Liver (tissue), 9 donors: ENCODE results near the gene LRCH2. TPM values are rescaled to one million over a fixed set of nuclear protein-coding genes. Genes with fewer than 3 reads are reported as not detected.

ENCODE experiments used
- DNase-seq: peaks from one replicate; pipeline ENCODE4 v3.0.0-alpha.2; 2017; ENCODE audit warnings: low spot score
- H3K27ac ChIP-seq, 2 donors: one replicate each; pipeline ENCODE4 v1.7.0; 2013; ENCODE audit warnings: inconsistent platforms in 2 of 2, low read length in 2 of 2, control low read depth in 1 of 2, low read depth in 1 of 2, mild to moderate bottlenecking in 1 of 2
- H3K27me3 ChIP-seq, 4 donors: one replicate each; pipeline versions ENCODE4 v1.6.1 to v1.7.0; 2013; ENCODE audit warnings: low read length in 3 of 4, inconsistent platforms in 1 of 4, mild to moderate bottlenecking in 1 of 4, moderate library complexity in 1 of 4; ENCODE audit not compliant: control insufficient read depth in 4 of 4, insufficient read depth in 4 of 4
- H3K36me3 ChIP-seq, 4 donors: one replicate each; pipeline versions ENCODE4 v1.6.1 to v1.7.0; 2013; ENCODE audit warnings: low read length in 3 of 4, mild to moderate bottlenecking in 3 of 4, low read depth in 1 of 4, moderate library complexity in 1 of 4; ENCODE audit not compliant: control insufficient read depth in 4 of 4, insufficient read depth in 3 of 4
- H3K4me1 ChIP-seq, 4 donors: one replicate each; pipeline versions ENCODE4 v1.6.1 to v1.7.0; 2013; ENCODE audit warnings: low read length in 3 of 4, mild to moderate bottlenecking in 3 of 4, moderate library complexity in 1 of 4; ENCODE audit not compliant: control insufficient read depth in 4 of 4, insufficient read depth in 4 of 4
- H3K4me3 ChIP-seq, 3 donors: one replicate each; pipeline versions ENCODE4 v1.6.1 to v1.7.0; 2013; ENCODE audit warnings: low read length in 3 of 3, control low read depth in 1 of 3, low read depth in 1 of 3, mild to moderate bottlenecking in 1 of 3
- H3K9ac ChIP-seq, 2 donors: one replicate each; pipeline ENCODE4 v1.7.0; 2013; ENCODE audit warnings: low read length in 2 of 2, mild to moderate bottlenecking in 2 of 2, moderate library complexity in 2 of 2, control low read depth in 1 of 2, low read depth in 1 of 2
- H3K9me3 ChIP-seq, 4 donors: one replicate each; pipeline versions ENCODE4 v1.6.1 to v1.7.0; 2013; ENCODE audit warnings: low read length in 3 of 4; ENCODE audit not compliant: control insufficient read depth in 4 of 4
- ATF3 ChIP-seq: IDR thresholded peaks from 2 replicates; pipeline ENCODE4 v1.6.1; 2016; ENCODE audit warnings: antibody characterized with exemption
- CTCF ChIP-seq: fragments of 150-350 bp; IDR thresholded peaks from 2 replicates; pipeline ENCODE4 v1.5.1; 2017; ENCODE audit warnings: improper control_type of control experiment, low read depth, low read length; ENCODE audit not compliant: missing input control
- FOXA1 ChIP-seq: IDR thresholded peaks from 2 replicates; pipeline ENCODE4 v1.6.1; 2016; ENCODE audit warnings: antibody characterized with exemption
- FOXA2 ChIP-seq: IDR thresholded peaks from 2 replicates; pipeline ENCODE4 v1.6.1; 2016; ENCODE audit warnings: antibody characterized with exemption
- GABPA ChIP-seq, 2 donors: IDR thresholded peaks in 1 of 2; conservative IDR thresholded peaks in 1 of 2; 2 replicates each; pipeline ENCODE4 v1.6.1; 2016; ENCODE audit warnings: antibody characterized with exemption in 2 of 2, mild to moderate bottlenecking in 1 of 2, moderate library complexity in 1 of 2
- HNF4A ChIP-seq, 2 donors: conservative IDR thresholded peaks; 2 replicates each; pipeline ENCODE4 v1.6.1; 2016; ENCODE audit warnings: antibody characterized with exemption in 2 of 2, mild to moderate bottlenecking in 2 of 2
- HNF4G ChIP-seq: IDR thresholded peaks from 2 replicates; pipeline ENCODE4 v1.6.1; 2016; ENCODE audit warnings: antibody characterized with exemption
- JUND ChIP-seq, 2 donors: IDR thresholded peaks; 2 replicates each; pipeline ENCODE4 v1.6.1; 2016; ENCODE audit warnings: antibody characterized with exemption in 2 of 2
- MAX ChIP-seq: IDR thresholded peaks from 2 replicates; pipeline ENCODE4 v1.6.1; 2016; ENCODE audit warnings: antibody characterized with exemption
- NR2F2 ChIP-seq: IDR thresholded peaks from 2 replicates; pipeline ENCODE4 v1.6.1; 2016; ENCODE audit warnings: antibody characterized with exemption
- RAD21 ChIP-seq, 2 donors: IDR thresholded peaks; 2 replicates each; pipeline ENCODE4 v1.6.1; 2016; ENCODE audit warnings: antibody characterized with exemption in 2 of 2, mild to moderate bottlenecking in 2 of 2
- REST ChIP-seq: IDR thresholded peaks from 2 replicates; pipeline ENCODE4 v1.6.1; 2016; ENCODE audit warnings: antibody characterized with exemption, mild to moderate bottlenecking
- RXRA ChIP-seq, 2 donors: IDR thresholded peaks; 2 replicates each; pipeline ENCODE4 v1.6.1; 2017 to 2018; ENCODE audit warnings: antibody characterized with exemption in 2 of 2, mild to moderate bottlenecking in 1 of 2
- TAF1 ChIP-seq: conservative IDR thresholded peaks from 2 replicates; pipeline ENCODE4 v1.6.1; 2016; ENCODE audit warnings: antibody characterized with exemption, mild to moderate bottlenecking
- YY1 ChIP-seq: IDR thresholded peaks from 2 replicates; pipeline ENCODE4 v1.6.1; 2016; ENCODE audit warnings: antibody characterized with exemption, mild to moderate bottlenecking
- ZBTB33 ChIP-seq: IDR thresholded peaks from 2 replicates; pipeline ENCODE4 v1.6.1; 2016; ENCODE audit warnings: antibody characterized with exemption
- WGBS: extraction: QIAGEN DNeasy Blood & Tissue Kit; methylation state at CpG from one replicate; pipeline ENCODE4 v1.1.7; 2013; 5-methylcytosine and 5-hydroxymethylcytosine counted together
- polyA plus RNA-seq, 2 donors: library from polyadenylated mRNA; stranded (reverse) in 1 of 2; unstranded in 1 of 2; fragments of 200-250 nt in 1 of 2; fragments of >200 nt in 1 of 2; fragmentation: Nextera tagmentation in 1 of 2; extraction: Ambion mirVana in 1 of 2; gene quantifications; one replicate each; pipeline versions ENCODE4 v1.2.1 to v1.2.3, GENCODE V29; 2013 to 2015
- total RNA-seq, 2 donors: library from RNA; depleted of rRNA; stranded (reverse); fragments of >200 nt; gene quantifications; one replicate each; pipeline ENCODE4 v1.2.3, GENCODE V29; 2014
- donor health status: healthy.
- donor health status: healthy.
- donor health status: healthy.
- donor health status: healthy.
- donor health status: healthy.

LRCH2 gene
- total and polyA plus RNA-seq, 4 donors = 0.06 to 0.42 (median 0.24) TPM

- Histone ChIP-seq H3K4me1 (no peaks in the 10 kb centered on the region), H3K4me3 (no peak overlapping the region), H3K9me3 (no peaks in the 10 kb centered on the region), H3K36me3 (no peaks in the 10 kb centered on the region), H3K27ac (no peak overlapping the region), H3K9ac (no peak overlapping the region), H3K27me3 (peaks cover 0 to 2% (median 0%) of the 10 kb centered on the region in 4 donors)
- TF ChIP-seq HNF4G (no peak), RXRA (IDR thresholded peaks at IDR 0.05) (no peak), GABPA (IDR thresholded peaks at IDR 0.05 in 1 of 2, conservative IDR thresholded peaks at IDR 0.05 in 1 of 2) (no peak), MAX (no peak), FOXA1 (no peak), FOXA2 (no peak), ATF3 (no peak), JUND (IDR thresholded peaks at IDR 0.05) (no peak), NR2F2 (no peak)
- DNase-seq = no peak
- WGBS = 73% methylated on average over 2 of the region's 2 CpGs
Measured at GRCh38 chrX:115251458-115252233, 17.8 kb upstream of the LRCH2 start.

GRCh38 chrX:115237056-115237455 lies 3.2 kb upstream of the LRCH2 start:
- 36% methylated on average over 1 of the region's 1 CpG for WGBS
- Histone ChIP-seq H3K9ac (no peak overlapping the region), H3K9me3 (no peaks in the 10 kb centered on the region), H3K4me3 (no peak overlapping the region), H3K27ac (no peak overlapping the region), H3K36me3 (no peaks in the 10 kb centered on the region), H3K27me3 (no peaks in the 10 kb centered on the region), H3K4me1 (no peaks in the 10 kb centered on the region)
- DNase-seq = no peak
- TF ChIP-seq FOXA1 = no peak
- no peak for TF ChIP-seq FOXA2
- TF ChIP-seq NR2F2 = no peak
- no peak for TF ChIP-seq TAF1
- TF ChIP-seq YY1 = no peak
- no peak for TF ChIP-seq CTCF
- no peak for TF ChIP-seq GABPA (IDR thresholded peaks at IDR 0.05 in 1 of 2, conservative IDR thresholded peaks at IDR 0.05 in 1 of 2)
- no peak for TF ChIP-seq ZBTB33
- no peak for TF ChIP-seq MAX
- TF ChIP-seq HNF4A (conservative IDR thresholded peaks at IDR 0.05) = no peak
- TF ChIP-seq HNF4G = no peak
- no peak for TF ChIP-seq REST
- TF ChIP-seq RXRA (IDR thresholded peaks at IDR 0.05) = no peak
- TF ChIP-seq RAD21 (IDR thresholded peaks at IDR 0.05) = no peak
- TF ChIP-seq ATF3 = no peak
